ENCODE data around the gene MAPKAPK3.
"Not testable (repeated sequence)": the region's sequence is repeated elsewhere in the genome, so short reads cannot be mapped to it uniquely, and the experiment has no call there.

Gene MAPKAPK3

GRCh38 chr3:50657816-50658215 lies 40.9 kb downstream of the MAPKAPK3 start:
- DNase-seq: no peak

GRCh38 chr3:50658416-50658815 lies 41.5 kb downstream of the MAPKAPK3 start:
- no peak for DNase-seq

GRCh38 chr3:50658831-50659230 lies 41.9 kb downstream of the MAPKAPK3 start:
- DNase-seq: no peak

- DNase-seq: no peak
Measured at GRCh38 chr3:50660386-50660785, 43.4 kb downstream of the MAPKAPK3 start.

- DNase-seq: no peak
Measured at GRCh38 chr3:50661321-50661837, 44.4 kb downstream of the MAPKAPK3 start.

- DNase-seq: no peak
Measured at GRCh38 chr3:50662408-50662807, 45.5 kb downstream of the MAPKAPK3 start.

- no peak for DNase-seq
Measured at GRCh38 chr3:50665081-50665840, 48.3 kb downstream of the MAPKAPK3 start.

GRCh38 chr3:50665841-50666115 lies 48.8 kb downstream of the MAPKAPK3 start:
- DNase-seq: not testable (repeated sequence)

GRCh38 chr3:50666837-50667236 lies 49.9 kb downstream of the MAPKAPK3 start:
- DNase-seq: peak; percentile 54

GRCh38 chr3:50671331-50671730 lies 54.4 kb downstream of the MAPKAPK3 start:
- DNase-seq: no peak

- no peak for DNase-seq
Measured at GRCh38 chr3:50672656-50673055, 55.7 kb downstream of the MAPKAPK3 start.

GRCh38 chr3:50673931-50674330 lies 57.0 kb downstream of the MAPKAPK3 start:
- no peak for DNase-seq

- DNase-seq: peak; percentile 85
Measured at GRCh38 chr3:50674349-50675178, 57.6 kb downstream of the MAPKAPK3 start, which contains the start of gene DOCK3. Gene DOCK3, plus strand, starts transcription at chr3:50674927. Its CDS starts 337 bp downstream, at chr3:50675264.

GRCh38 chr3:50675179-50676030 lies 58.5 kb downstream of the MAPKAPK3 start:
- DNase-seq: peak; percentile 79

- DNase-seq: no peak
Measured at GRCh38 chr3:50676031-50676705, 59.2 kb downstream of the MAPKAPK3 start.

GRCh38 chr3:50687127-50687751 lies 70.3 kb downstream of the MAPKAPK3 start:
- DNase-seq: no peak

GRCh38 chr3:50687916-50688315 lies 71.0 kb downstream of the MAPKAPK3 start:
- DNase-seq: no peak

- DNase-seq: not testable (repeated sequence)
Measured at GRCh38 chr3:50688602-50689001, 71.7 kb downstream of the MAPKAPK3 start.

- DNase-seq: no peak
Measured at GRCh38 chr3:50689558-50689957, 72.6 kb downstream of the MAPKAPK3 start.

GRCh38 chr3:50695031-50695430 lies 78.1 kb downstream of the MAPKAPK3 start:
- no peak for DNase-seq

- DNase-seq: no peak
Measured at GRCh38 chr3:50696276-50696675, 79.3 kb downstream of the MAPKAPK3 start.

GRCh38 chr3:50698269-50698668 lies 81.3 kb downstream of the MAPKAPK3 start:
- no peak for DNase-seq

Data from eye (tissue), 1 donor.